WTC11 (cell line): ENCODE data around the gene DPYSL4.

Source experiments
- AR ChIP-seq: fragments of 250-450 bp; sonication (Bioruptor Pico); IDR thresholded peaks from 2 replicates; pipeline ENCODE4 v1.9.0; 2021; ENCODE audit warnings: mild to moderate bottlenecking
- ARID4B ChIP-seq: sonication (generic); formaldehyde crosslinking; IDR thresholded peaks from 2 replicates; pipeline ENCODE4 v1.8.0; 2023; ENCODE audit warnings: missing genetic modification reagents, mild to moderate bottlenecking, borderline replicate concordance
- CREM ChIP-seq: sonication (generic); formaldehyde crosslinking; IDR thresholded peaks from 2 replicates; pipeline ENCODE4 v1.8.1; 2022; ENCODE audit warnings: mild to moderate bottlenecking, missing genetic modification reagents, moderate library complexity
- CTCF ChIP-seq: fragments of 200-600 bp; IDR thresholded peaks from 2 replicates; pipeline ENCODE4 v1.8.0; 2022; ENCODE audit warnings: antibody characterized with exemption
- FOXJ3 ChIP-seq: sonication (generic); formaldehyde crosslinking; IDR thresholded peaks from 2 replicates; pipeline ENCODE4 v1.9.0; 2021; ENCODE audit warnings: missing genetic modification reagents, mild to moderate bottlenecking, borderline replicate concordance
- HMGXB4 ChIP-seq: sonication (generic); formaldehyde crosslinking; IDR thresholded peaks from 2 replicates; pipeline ENCODE4 v1.8.1; 2023; ENCODE audit warnings: mild to moderate bottlenecking, moderate library complexity, missing genetic modification reagents
- MAX ChIP-seq: sonication (generic); formaldehyde crosslinking; IDR thresholded peaks from 2 replicates; pipeline ENCODE4 v1.8.0; 2022; ENCODE audit warnings: mild to moderate bottlenecking, missing genetic modification reagents
- NR2C2 ChIP-seq: sonication (generic); formaldehyde crosslinking; IDR thresholded peaks from 2 replicates; pipeline ENCODE4 v1.8.0; 2022; ENCODE audit warnings: mild to moderate bottlenecking, missing genetic modification reagents
- SMAD3 ChIP-seq: sonication (generic); formaldehyde crosslinking; IDR thresholded peaks from 2 replicates; pipeline ENCODE4 v1.8.0; 2022; ENCODE audit warnings: missing genetic modification reagents, mild to moderate bottlenecking, borderline replicate concordance
- SOX15 ChIP-seq: fragments of 250-450 bp; sonication (Bioruptor Pico); IDR thresholded peaks from 2 replicates; pipeline ENCODE4 v1.9.0; 2021; ENCODE audit warnings: mild to moderate bottlenecking
- ZMAT4 ChIP-seq: fragments of 250-450 bp; sonication (Bioruptor Pico); IDR thresholded peaks from 2 replicates; pipeline ENCODE4 v1.9.0; 2021; ENCODE audit warnings: mild to moderate bottlenecking
- ZNF263 ChIP-seq: sonication (generic); formaldehyde crosslinking; IDR thresholded peaks from 2 replicates; pipeline ENCODE4 v1.8.1; 2022; ENCODE audit warnings: low read depth, mild to moderate bottlenecking, moderate library complexity, missing genetic modification reagents

- no peak for TF ChIP-seq FOXJ3 (CRISPR knock-in tag)
- no peak for TF ChIP-seq CTCF
- TF ChIP-seq CREM (CRISPR knock-in tag) = no peak
- no peak for TF ChIP-seq AR (CRISPR knock-in tag)
- no peak for TF ChIP-seq ZNF263
- no peak for TF ChIP-seq ZMAT4 (CRISPR knock-in tag)
- no peak for TF ChIP-seq NR2C2 (CRISPR knock-in tag)
- TF ChIP-seq MAX (CRISPR knock-in tag) = no peak
- TF ChIP-seq SMAD3 (CRISPR knock-in tag) = no peak
- TF ChIP-seq SOX15 (CRISPR knock-in tag) = no peak
- no peak for TF ChIP-seq HMGXB4 (CRISPR knock-in tag)
- TF ChIP-seq ARID4B (CRISPR knock-in tag) = no peak
Observed at GRCh38 chr10:132146941-132147915, 39.5 kb upstream of the DPYSL4 start.
